H9 (cell line): ENCODE data around the gene HACL1. TPM values are rescaled to one million over a fixed set of nuclear protein-coding genes. Genes with fewer than 3 reads are reported as not detected.

Source experiments
- DNase-seq: peaks from one replicate; pipeline ENCODE4 v3.0.0-alpha.2; 2017
- H2AFZ ChIP-seq: one replicate; pipeline ENCODE4 v1.6.1; 2013; ENCODE audit warnings: mild to moderate bottlenecking, low read length, control low read depth, moderate library complexity
- H2AK5ac ChIP-seq: 2 replicates; pipeline ENCODE4 v1.6.1; 2013; ENCODE audit warnings: low read length, control low read depth, mixed read lengths; ENCODE audit not compliant: insufficient read length
- H2BK120ac ChIP-seq: one replicate; pipeline ENCODE4 v1.6.1; 2013; ENCODE audit warnings: low read depth, mild to moderate bottlenecking, low read length, control low read depth, inconsistent platforms; ENCODE audit not compliant: poor library complexity, severe bottlenecking
- H2BK12ac ChIP-seq: 2 replicates; pipeline ENCODE4 v1.6.1; 2013; ENCODE audit warnings: low read length, control low read depth, mixed read lengths, low read depth; ENCODE audit not compliant: insufficient read length
- H2BK15ac ChIP-seq: 2 replicates; pipeline ENCODE4 v1.6.1; 2013; ENCODE audit warnings: low read depth, low read length, control low read depth
- H2BK20ac ChIP-seq: one replicate; pipeline ENCODE4 v1.6.1; 2013; ENCODE audit warnings: low read depth, mild to moderate bottlenecking, low read length, control low read depth, inconsistent platforms; ENCODE audit not compliant: poor library complexity, severe bottlenecking
- H2BK5ac ChIP-seq: 2 replicates; pipeline ENCODE4 v1.6.1; 2013; ENCODE audit warnings: low read length, control low read depth, mixed read lengths; ENCODE audit not compliant: insufficient read length
- H3K14ac ChIP-seq: 2 replicates; pipeline ENCODE4 v1.6.1; 2013; ENCODE audit warnings: low read length, control low read depth; ENCODE audit not compliant: insufficient read depth
- H3K18ac ChIP-seq: 2 replicates; pipeline ENCODE4 v1.6.1; 2013; ENCODE audit warnings: low read depth, mild to moderate bottlenecking, mixed read lengths, low read length, control low read depth; ENCODE audit not compliant: insufficient read length
- H3K23ac ChIP-seq: 2 replicates; pipeline ENCODE4 v1.6.1; 2013; ENCODE audit warnings: low read length, control low read depth, mixed read lengths, low read depth; ENCODE audit not compliant: insufficient read length
- H3K23me2 ChIP-seq: 2 replicates; pipeline ENCODE4 v1.6.1; 2013; ENCODE audit warnings: low read depth, mild to moderate bottlenecking, mixed read lengths, low read length, control low read depth; ENCODE audit not compliant: insufficient read length, poor library complexity, severe bottlenecking
- H3K27ac ChIP-seq: 2 replicates; pipeline ENCODE4 v1.5.1; 2013; ENCODE audit warnings: low read length, control low read depth, mixed read lengths, low read depth; ENCODE audit not compliant: insufficient read length
- H3K27me3 ChIP-seq: 2 replicates; pipeline ENCODE4 v1.6.1; 2013; ENCODE audit warnings: low read length, control low read depth, inconsistent platforms; ENCODE audit not compliant: insufficient read depth
- H3K4ac ChIP-seq: 2 replicates; pipeline ENCODE4 v1.6.1; 2013; ENCODE audit warnings: low read depth, mild to moderate bottlenecking, control low read depth, inconsistent platforms, low read length, moderate library complexity
- H3K4me1 ChIP-seq: 2 replicates; pipeline ENCODE4 v1.6.1; 2013; ENCODE audit warnings: low read length, control low read depth, inconsistent platforms; ENCODE audit not compliant: insufficient read depth
- H3K4me2 ChIP-seq: 2 replicates; pipeline ENCODE4 v1.6.1; 2013; ENCODE audit warnings: low read length, control low read depth, mixed read lengths; ENCODE audit not compliant: insufficient read length, insufficient read depth
- H3K56ac ChIP-seq: 2 replicates; pipeline ENCODE4 v1.6.1; 2013; ENCODE audit warnings: low read depth, mild to moderate bottlenecking, mixed read lengths, low read length, control low read depth; ENCODE audit not compliant: insufficient read length
- H3K79me1 ChIP-seq: 2 replicates; pipeline ENCODE4 v1.6.1; 2013; ENCODE audit warnings: low read depth, mild to moderate bottlenecking, moderate library complexity, low read length, control low read depth, inconsistent platforms; ENCODE audit not compliant: insufficient read depth, poor library complexity, severe bottlenecking
- H3K79me2 ChIP-seq: 2 replicates; pipeline ENCODE4 v1.6.1; 2013; ENCODE audit warnings: low read length, control low read depth, inconsistent platforms; ENCODE audit not compliant: insufficient read depth
- H3K9ac ChIP-seq: 2 replicates; pipeline ENCODE4 v1.6.1; 2013; ENCODE audit warnings: low read length, control low read depth, mixed read lengths; ENCODE audit not compliant: insufficient read length; ENCODE audit errors: extremely low read depth
- H3K9me3 ChIP-seq: one replicate; pipeline ENCODE4 v1.6.1; 2013; ENCODE audit warnings: low read depth, low read length, inconsistent platforms; ENCODE audit not compliant: control insufficient read depth
- H3T11ph ChIP-seq: one replicate; pipeline ENCODE4 v1.6.1; 2013; ENCODE audit warnings: mild to moderate bottlenecking, low read length, control low read depth, inconsistent platforms
- H4K20me1 ChIP-seq: one replicate; pipeline ENCODE4 v1.6.1; 2013; ENCODE audit not compliant: control insufficient read depth, insufficient read length, insufficient read depth
- H4K5ac ChIP-seq: 2 replicates; pipeline ENCODE4 v1.6.1; 2013; ENCODE audit warnings: low read depth, mild to moderate bottlenecking, mixed read lengths, low read length, control low read depth; ENCODE audit not compliant: insufficient read length
- H4K8ac ChIP-seq: replicated peaks from 2 replicates; pipeline ENCODE4 v1.6.1; 2013; ENCODE audit warnings: low read length, control low read depth, mixed read lengths, low read depth; ENCODE audit not compliant: insufficient read length
- H4K91ac ChIP-seq: 2 replicates; pipeline ENCODE4 v1.6.1; 2013; ENCODE audit warnings: low read depth, mild to moderate bottlenecking, moderate library complexity, mixed read lengths, low read length, control low read depth; ENCODE audit not compliant: insufficient read length
- H3K27ac Mint-ChIP-seq, 3 experiments: 2 replicates in 2 of 3; 3 replicates in 1 of 3; pipeline ENCODE4 v1.8.0; 2020 to 2021; ENCODE audit warnings: mixed read lengths in 3 of 3, mild to moderate bottlenecking in 1 of 3, moderate library complexity in 1 of 3
- H3K27me3 Mint-ChIP-seq: 2 replicates; pipeline ENCODE4 v1.8.0; 2021; ENCODE audit warnings: low read depth, mild to moderate bottlenecking, moderate library complexity, mixed read lengths
- H3K36me3 Mint-ChIP-seq, 3 experiments: 2 replicates in 2 of 3; 3 replicates in 1 of 3; pipeline ENCODE4 v1.8.0; 2020 to 2021; ENCODE audit warnings: low read depth in 3 of 3, mixed read lengths in 3 of 3; ENCODE audit not compliant: insufficient read depth in 1 of 3
- H3K4me1 Mint-ChIP-seq, 2 experiments: 2 replicates each; pipeline ENCODE4 v1.8.0; 2020; ENCODE audit warnings: mixed read lengths in 2 of 2
- H3K4me3 Mint-ChIP-seq, 2 experiments: 2 replicates in 1 of 2; 3 replicates in 1 of 2; pipeline ENCODE4 v1.8.0; 2020 to 2021; ENCODE audit warnings: mild to moderate bottlenecking in 2 of 2, mixed read lengths in 2 of 2, moderate library complexity in 1 of 2
- H3K9me3 Mint-ChIP-seq, 2 experiments: 2 replicates in 1 of 2; 3 replicates in 1 of 2; pipeline ENCODE4 v1.8.0; 2020; ENCODE audit warnings: mild to moderate bottlenecking in 2 of 2, mixed read lengths in 2 of 2, moderate library complexity in 1 of 2
- WGBS: extraction: QIAGEN DNeasy Blood & Tissue Kit; methylation state at CpG from one replicate; pipeline ENCODE4 v1.1.7; 2013; ENCODE audit warnings: missing lambda C conversion rate, low lambda C conversion rate, mixed read lengths; ENCODE audit not compliant: insufficient read length; ENCODE audit errors: extremely low coverage; 5-methylcytosine and 5-hydroxymethylcytosine counted together
- total RNA-seq: library from RNA; stranded (reverse); gene quantifications from 2 replicates; pipeline ENCODE4 v1.2.1, GENCODE V29; 2021
- TF ChIP-seq, protein P1 (sequence below): fragments of 200-600 bp; sonication (generic); conservative IDR thresholded peaks from 3 replicates; pipeline ENCODE4 v1.8.0; 2021; ENCODE audit warnings: antibody characterized with exemption, mild to moderate bottlenecking

Gene HACL1
- total RNA-seq, 1 experiment from 2014 or later, result 52.6 TPM

GRCh38 chr3:15539066-15539465 lies 62.3 kb downstream of the HACL1 start:
- no peaks in the 10 kb centered on the region for H3K4me1 Mint-ChIP-seq
- H3K27me3 ChIP-seq, result no peaks in the 10 kb centered on the region
- H2BK12ac ChIP-seq, result no peak overlapping the region
- no peak overlapping the region for H4K8ac ChIP-seq
- TF ChIP-seq, protein P1, sequence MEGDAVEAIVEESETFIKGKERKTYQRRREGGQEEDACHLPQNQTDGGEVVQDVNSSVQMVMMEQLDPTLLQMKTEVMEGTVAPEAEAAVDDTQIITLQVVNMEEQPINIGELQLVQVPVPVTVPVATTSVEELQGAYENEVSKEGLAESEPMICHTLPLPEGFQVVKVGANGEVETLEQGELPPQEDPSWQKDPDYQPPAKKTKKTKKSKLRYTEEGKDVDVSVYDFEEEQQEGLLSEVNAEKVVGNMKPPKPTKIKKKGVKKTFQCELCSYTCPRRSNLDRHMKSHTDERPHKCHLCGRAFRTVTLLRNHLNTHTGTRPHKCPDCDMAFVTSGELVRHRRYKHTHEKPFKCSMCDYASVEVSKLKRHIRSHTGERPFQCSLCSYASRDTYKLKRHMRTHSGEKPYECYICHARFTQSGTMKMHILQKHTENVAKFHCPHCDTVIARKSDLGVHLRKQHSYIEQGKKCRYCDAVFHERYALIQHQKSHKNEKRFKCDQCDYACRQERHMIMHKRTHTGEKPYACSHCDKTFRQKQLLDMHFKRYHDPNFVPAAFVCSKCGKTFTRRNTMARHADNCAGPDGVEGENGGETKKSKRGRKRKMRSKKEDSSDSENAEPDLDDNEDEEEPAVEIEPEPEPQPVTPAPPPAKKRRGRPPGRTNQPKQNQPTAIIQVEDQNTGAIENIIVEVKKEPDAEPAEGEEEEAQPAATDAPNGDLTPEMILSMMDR, result no peak
- H3K4me3 Mint-ChIP-seq, result no peak overlapping the region
- no peaks in the 10 kb centered on the region for H3K23me2 ChIP-seq
- no peaks in the 10 kb centered on the region for H3K79me1 ChIP-seq
- peak overlapping the region in 1 of 3 experiments; percentile 71; a peak in 1 of 7 replicates for H3K27ac Mint-ChIP-seq
- H2BK15ac ChIP-seq, result no peak overlapping the region
- no peak overlapping the region for H3K27ac ChIP-seq
- H3K9me3 Mint-ChIP-seq, result no peaks in the 10 kb centered on the region
- H2BK120ac ChIP-seq, result no peak overlapping the region
- DNase-seq, result no peak
- H4K91ac ChIP-seq, result no peak overlapping the region
- WGBS, result no CpG with 5 or more reads among the region's 1 CpG
- H4K5ac ChIP-seq, result no peak overlapping the region
- H2AK5ac ChIP-seq, result no peak overlapping the region
- H3K4me1 ChIP-seq, result no peaks in the 10 kb centered on the region
- no peak overlapping the region for H3K56ac ChIP-seq
- no peak overlapping the region for H3T11ph ChIP-seq
- no peak overlapping the region for H3K18ac ChIP-seq
- no peaks in the 10 kb centered on the region for H4K20me1 ChIP-seq
- no peaks in the 10 kb centered on the region; the same call in 1 of the 2 replicates for H3K27me3 Mint-ChIP-seq
- H3K4ac ChIP-seq, result no peak overlapping the region
- H3K4me2 ChIP-seq, result no peak overlapping the region
- H3K23ac ChIP-seq, result no peak overlapping the region
- H3K14ac ChIP-seq, result no peak overlapping the region
- no peaks in the 10 kb centered on the region for H3K36me3 Mint-ChIP-seq
- H2BK5ac ChIP-seq, result no peak overlapping the region
- no peaks in the 10 kb centered on the region for H3K79me2 ChIP-seq
- no peak overlapping the region for H2BK20ac ChIP-seq
- no peaks in the 10 kb centered on the region for H3K9me3 ChIP-seq
- H2AFZ ChIP-seq, result no peak overlapping the region
- no peak overlapping the region for H3K9ac ChIP-seq
